BE2C (cell line): ENCODE data around the gene HEG1.

ENCODE experiments used
- DNase-seq: peaks from one replicate; pipeline ENCODE4 v3.0.0-alpha.2; 2020
- H3K27me3 ChIP-seq: fragments of 250-450 bp; sonication (Bioruptor Pico); 2 replicates; pipeline ENCODE4 v1.5.1; 2020; ENCODE audit warnings: mild to moderate bottlenecking
- H3K36me3 ChIP-seq: fragments of 250-450 bp; sonication (Bioruptor Pico); 2 replicates; pipeline ENCODE4 v1.5.1; 2020; ENCODE audit warnings: mild to moderate bottlenecking
- H3K4me1 ChIP-seq: fragments of 250-450 bp; sonication (Bioruptor Pico); 2 replicates; pipeline ENCODE4 v1.5.1; 2020
- H3K4me3 ChIP-seq: 2 replicates; pipeline ENCODE4 v1.5.1; 2011; ENCODE audit warnings: low read depth, low read length
- H3K9me3 ChIP-seq: fragments of 250-450 bp; sonication (Bioruptor Pico); 2 replicates; pipeline ENCODE4 v1.5.1; 2020
- TF ChIP-seq, protein P1 (sequence below): IDR thresholded peaks from 2 replicates; pipeline ENCODE4 v1.5.1; 2012; ENCODE audit warnings: mild to moderate bottlenecking, low read depth, low read length

The HEG1 gene

DNA sequence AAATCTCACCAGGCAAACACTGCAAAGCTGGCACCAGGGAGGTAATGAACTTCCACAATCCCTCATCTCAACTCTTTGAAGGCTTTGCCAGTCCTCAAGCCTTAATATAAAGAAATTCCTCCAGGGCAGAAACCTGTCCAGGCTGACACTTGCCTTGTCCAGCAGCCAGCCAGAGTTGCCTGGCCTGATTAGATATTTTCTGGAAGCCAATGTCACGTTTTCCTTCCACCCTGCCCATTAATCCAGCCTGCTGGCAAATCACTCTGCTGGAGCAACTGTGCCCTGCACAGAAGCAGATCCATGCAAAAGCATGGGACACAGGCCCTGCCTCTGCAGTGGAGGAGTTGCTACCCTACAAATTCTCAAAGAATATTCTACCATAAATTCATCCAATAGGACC lies 56.5 kb downstream of the HEG1 start:
- Histone ChIP-seq H3K36me3 (peaks cover 14% of the 10 kb centered on the region), H3K4me1 (peaks cover 24% of the 10 kb centered on the region), H3K4me3 (no peak overlapping the region), H3K27me3 (no peaks in the 10 kb centered on the region), H3K9me3 (no peaks in the 10 kb centered on the region)
- DNase-seq: no peak
- TF ChIP-seq, protein P1, sequence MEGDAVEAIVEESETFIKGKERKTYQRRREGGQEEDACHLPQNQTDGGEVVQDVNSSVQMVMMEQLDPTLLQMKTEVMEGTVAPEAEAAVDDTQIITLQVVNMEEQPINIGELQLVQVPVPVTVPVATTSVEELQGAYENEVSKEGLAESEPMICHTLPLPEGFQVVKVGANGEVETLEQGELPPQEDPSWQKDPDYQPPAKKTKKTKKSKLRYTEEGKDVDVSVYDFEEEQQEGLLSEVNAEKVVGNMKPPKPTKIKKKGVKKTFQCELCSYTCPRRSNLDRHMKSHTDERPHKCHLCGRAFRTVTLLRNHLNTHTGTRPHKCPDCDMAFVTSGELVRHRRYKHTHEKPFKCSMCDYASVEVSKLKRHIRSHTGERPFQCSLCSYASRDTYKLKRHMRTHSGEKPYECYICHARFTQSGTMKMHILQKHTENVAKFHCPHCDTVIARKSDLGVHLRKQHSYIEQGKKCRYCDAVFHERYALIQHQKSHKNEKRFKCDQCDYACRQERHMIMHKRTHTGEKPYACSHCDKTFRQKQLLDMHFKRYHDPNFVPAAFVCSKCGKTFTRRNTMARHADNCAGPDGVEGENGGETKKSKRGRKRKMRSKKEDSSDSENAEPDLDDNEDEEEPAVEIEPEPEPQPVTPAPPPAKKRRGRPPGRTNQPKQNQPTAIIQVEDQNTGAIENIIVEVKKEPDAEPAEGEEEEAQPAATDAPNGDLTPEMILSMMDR: no peak

DNA sequence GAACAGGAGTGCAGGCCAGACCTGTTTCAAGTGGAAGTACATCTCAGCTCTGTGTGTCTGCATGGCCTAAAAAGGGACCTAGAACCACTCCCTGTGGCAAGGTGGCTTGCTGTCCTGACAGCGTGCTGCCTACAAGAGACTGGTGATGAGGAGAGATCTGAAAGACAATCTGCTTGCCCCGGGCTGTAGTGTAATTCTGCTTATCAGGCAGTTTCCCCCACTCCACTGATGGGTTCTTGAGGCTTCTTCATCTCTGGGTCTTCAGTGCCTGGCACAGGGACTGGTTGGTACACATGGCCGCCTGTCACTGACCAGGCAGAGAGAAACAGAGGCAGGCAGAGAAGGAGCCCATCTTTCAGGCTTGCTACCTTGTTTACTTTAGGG lies 57.6 kb downstream of the HEG1 start:
- no peaks in the 10 kb centered on the region for H3K27me3 ChIP-seq
- H3K4me3 ChIP-seq: no peak overlapping the region
- peak; percentile 56 for DNase-seq
- peaks cover 24% of the 10 kb centered on the region for H3K4me1 ChIP-seq
- H3K9me3 ChIP-seq: no peaks in the 10 kb centered on the region
- TF ChIP-seq, protein P1: no peak
- H3K36me3 ChIP-seq: peaks cover 14% of the 10 kb centered on the region

DNA sequence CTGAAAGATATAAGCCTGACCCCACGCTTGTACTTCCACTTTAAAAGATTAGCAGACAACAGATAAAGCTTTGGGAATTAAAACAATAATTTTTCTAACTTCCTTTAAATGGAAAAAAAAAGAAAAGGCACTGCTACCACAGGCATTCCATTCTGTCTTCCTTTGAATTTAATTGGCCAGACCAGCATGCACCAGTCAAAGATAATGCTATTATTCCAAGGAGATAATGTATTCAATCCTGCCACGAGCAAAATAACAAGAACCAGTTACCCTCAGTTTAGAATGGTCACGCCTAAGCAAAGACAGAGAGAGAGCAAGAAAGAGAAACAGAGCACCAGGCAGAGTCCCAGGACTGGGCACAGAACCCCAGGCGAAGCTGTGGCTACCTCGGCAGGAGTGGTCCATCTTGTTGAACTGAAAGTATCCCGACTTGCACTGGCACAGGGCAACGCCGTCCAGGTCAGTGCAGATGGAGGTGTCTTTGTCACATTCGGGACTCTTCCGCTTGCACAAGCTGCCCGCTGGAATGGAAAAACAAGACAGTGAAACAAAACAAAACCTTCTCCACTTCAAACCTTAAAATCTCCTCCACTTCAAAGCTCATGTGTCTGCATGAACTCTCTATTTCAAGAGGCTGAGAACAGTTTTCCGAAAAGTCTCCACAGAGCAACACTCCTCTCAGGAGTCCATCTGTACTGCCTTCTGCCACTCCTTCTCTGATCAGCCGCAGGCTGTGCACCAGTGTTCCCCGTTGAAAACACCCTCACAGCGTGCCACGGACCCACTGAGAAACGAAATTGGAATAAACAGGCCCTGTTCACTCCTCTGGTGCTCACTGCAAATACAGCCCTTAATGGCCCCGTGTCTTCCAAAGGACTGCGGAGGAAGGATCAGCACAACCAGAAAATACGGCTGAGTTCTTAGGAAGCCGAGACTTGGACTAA lies 58.2 kb downstream of the HEG1 start:
- Histone ChIP-seq H3K4me3 (peak overlapping the region; percentile 15), H3K36me3 (peaks cover 14% of the 10 kb centered on the region), H3K27me3 (no peaks in the 10 kb centered on the region), H3K9me3 (no peaks in the 10 kb centered on the region), H3K4me1 (peaks cover 24% of the 10 kb centered on the region)
- peak; percentile 49 for DNase-seq
- TF ChIP-seq, protein P1: no peak

DNA sequence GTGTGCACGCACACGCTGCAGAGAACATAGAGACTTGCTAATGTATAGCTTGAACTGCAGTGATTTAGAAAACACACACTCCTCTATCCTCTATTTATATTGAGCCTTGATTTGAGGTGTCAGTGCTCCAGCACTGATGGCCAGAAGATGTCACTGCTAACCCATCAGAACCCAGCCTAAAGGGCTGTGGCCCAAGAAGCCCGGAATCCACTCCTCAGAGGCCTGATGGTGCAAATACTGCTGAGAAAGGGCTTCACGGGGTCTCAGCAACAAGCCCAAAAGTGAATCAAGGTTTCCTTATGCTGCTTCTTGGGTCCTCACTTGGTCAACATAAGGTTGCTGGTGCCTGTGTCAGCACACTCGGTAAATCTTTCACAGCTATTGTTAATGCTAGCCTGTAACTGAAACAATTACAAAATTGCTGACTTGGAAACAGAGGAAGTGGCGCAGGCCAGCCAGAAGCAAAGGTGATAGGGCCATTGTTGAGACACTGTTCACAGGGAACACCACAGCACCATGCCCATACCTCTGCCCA lies 60.3 kb downstream of the HEG1 start:
- peak; percentile 71 for DNase-seq
- TF ChIP-seq, protein P1: peak; percentile 93
- no peaks in the 10 kb centered on the region for H3K9me3 ChIP-seq
- no peaks in the 10 kb centered on the region for H3K27me3 ChIP-seq
- no peak overlapping the region for H3K4me3 ChIP-seq
- H3K4me1 ChIP-seq: peaks cover 24% of the 10 kb centered on the region
- H3K36me3 ChIP-seq: peaks cover 6% of the 10 kb centered on the region

DNA sequence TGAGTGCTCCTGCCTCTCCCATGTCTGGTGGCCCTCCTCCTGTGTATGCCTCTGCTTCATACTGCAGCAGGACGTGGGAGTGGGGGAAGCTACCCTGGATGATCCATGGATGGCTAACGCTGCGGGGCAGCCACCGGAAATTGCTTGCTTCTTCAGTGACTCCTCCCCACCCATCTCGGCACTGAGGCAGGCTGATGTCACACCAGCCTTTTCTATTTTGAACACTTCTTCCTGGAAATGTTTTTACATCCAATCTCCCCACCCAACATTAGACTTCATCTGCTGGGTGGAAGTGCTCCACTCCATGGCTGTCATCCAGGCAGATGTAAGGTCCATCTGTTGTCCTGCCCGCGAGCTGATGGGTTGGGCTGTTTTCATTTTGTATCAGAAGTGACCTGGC lies 62.3 kb downstream of the HEG1 start:
- Histone ChIP-seq H3K27me3 (no peaks in the 10 kb centered on the region), H3K9me3 (no peaks in the 10 kb centered on the region), H3K4me1 (peaks cover 18% of the 10 kb centered on the region), H3K4me3 (no peak overlapping the region), H3K36me3 (peaks cover 12% of the 10 kb centered on the region)
- no peak for DNase-seq
- TF ChIP-seq, protein P1: no peak

DNA sequence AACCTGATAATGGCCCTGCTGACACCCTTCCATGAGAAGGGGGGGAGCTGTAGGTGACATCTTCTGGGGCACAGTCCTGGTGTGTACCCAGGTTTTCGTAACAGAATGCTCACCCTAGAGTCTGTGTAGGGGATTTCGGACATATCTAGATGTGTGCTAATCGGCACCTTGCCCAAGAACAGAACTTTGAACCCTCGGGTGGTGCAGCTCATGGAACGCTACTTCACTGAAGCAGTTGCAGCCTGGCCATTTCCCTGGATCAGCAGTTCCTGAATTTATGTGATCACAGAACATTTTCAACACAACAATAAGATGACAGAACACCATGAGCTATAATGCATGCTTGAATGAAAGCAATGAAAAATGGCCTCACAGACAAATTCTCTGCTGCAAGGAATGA lies 63.8 kb downstream of the HEG1 start:
- H3K9me3 ChIP-seq: no peaks in the 10 kb centered on the region
- TF ChIP-seq, protein P1: no peak
- no peak overlapping the region for H3K4me3 ChIP-seq
- H3K4me1 ChIP-seq: peaks cover 7% of the 10 kb centered on the region; the same call in 1 of the 2 replicates
- H3K27me3 ChIP-seq: no peaks in the 10 kb centered on the region
- no peak for DNase-seq
- H3K36me3 ChIP-seq: peaks cover 12% of the 10 kb centered on the region
